Testis (tissue), 2 donors: Measurements from ENCODE around the gene PLSCR1.

ENCODE experiments used
- POLR2A ChIP-seq: fragments of 450-650 bp; IDR thresholded peaks from one replicate; pipeline ENCODE4 v1.6.1; 2017; ENCODE audit warnings: antibody characterized with exemption, mild to moderate bottlenecking, moderate library complexity
- TF ChIP-seq, protein P1 (sequence below), 3 experiments: fragments of 450-650 bp in 2 of 3; fragments of 200-600 bp in 1 of 3; sonication (generic) in 1 of 3; IDR thresholded peaks; one replicate each; pipeline ENCODE4 v1.5.1; 2016 to 2019; ENCODE audit warnings: antibody characterized with exemption in 3 of 3, mild to moderate bottlenecking in 2 of 3, moderate library complexity in 1 of 3

- TF ChIP-seq, protein P1, sequence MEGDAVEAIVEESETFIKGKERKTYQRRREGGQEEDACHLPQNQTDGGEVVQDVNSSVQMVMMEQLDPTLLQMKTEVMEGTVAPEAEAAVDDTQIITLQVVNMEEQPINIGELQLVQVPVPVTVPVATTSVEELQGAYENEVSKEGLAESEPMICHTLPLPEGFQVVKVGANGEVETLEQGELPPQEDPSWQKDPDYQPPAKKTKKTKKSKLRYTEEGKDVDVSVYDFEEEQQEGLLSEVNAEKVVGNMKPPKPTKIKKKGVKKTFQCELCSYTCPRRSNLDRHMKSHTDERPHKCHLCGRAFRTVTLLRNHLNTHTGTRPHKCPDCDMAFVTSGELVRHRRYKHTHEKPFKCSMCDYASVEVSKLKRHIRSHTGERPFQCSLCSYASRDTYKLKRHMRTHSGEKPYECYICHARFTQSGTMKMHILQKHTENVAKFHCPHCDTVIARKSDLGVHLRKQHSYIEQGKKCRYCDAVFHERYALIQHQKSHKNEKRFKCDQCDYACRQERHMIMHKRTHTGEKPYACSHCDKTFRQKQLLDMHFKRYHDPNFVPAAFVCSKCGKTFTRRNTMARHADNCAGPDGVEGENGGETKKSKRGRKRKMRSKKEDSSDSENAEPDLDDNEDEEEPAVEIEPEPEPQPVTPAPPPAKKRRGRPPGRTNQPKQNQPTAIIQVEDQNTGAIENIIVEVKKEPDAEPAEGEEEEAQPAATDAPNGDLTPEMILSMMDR (IDR thresholded peaks at IDR 0.05) = no peak
- TF ChIP-seq POLR2A = no peak
Observed at GRCh38 chr3:146511402-146512134, 32.8 kb downstream of the PLSCR1 start.
